A549 (cell line): ENCODE measurements around the gene PCDHGA10.
"Not testable (repeated sequence)": the region's sequence is repeated elsewhere in the genome, so short reads cannot be mapped to it uniquely, and the experiment has no call there.

Source experiments
- CEBPB ChIP-seq, 2 experiments: fragments of >200 bp in 1 of 2; sonication (Bioruptor Twin) in 1 of 2; formaldehyde crosslinking in 1 of 2; IDR thresholded peaks; 2 replicates each; pipeline ENCODE4 v1.6.1; 2012 to 2016
- CHD2 ChIP-seq: fragments of 150-350 bp; IDR thresholded peaks from 2 replicates; pipeline ENCODE4 v1.6.1; 2014; ENCODE audit warnings: low read length; ENCODE audit not compliant: partially characterized antibody
- HDAC2 ChIP-seq: fragments of 200-600 bp; sonication (generic); IDR thresholded peaks from 2 replicates; pipeline ENCODE4 v1.6.1; 2016
- MAZ ChIP-seq: fragments of 150-350 bp; IDR thresholded peaks from 2 replicates; pipeline ENCODE4 v1.6.1; 2014; ENCODE audit warnings: antibody characterized with exemption, low read depth, low read length, borderline replicate concordance
- PHF8 ChIP-seq: fragments of 200-600 bp; sonication (generic); IDR thresholded peaks from 2 replicates; pipeline ENCODE4 v1.6.1; 2016; ENCODE audit warnings: low read depth, mild to moderate bottlenecking, antibody characterized with exemption, moderate library complexity, borderline replicate concordance
- POLR2A ChIP-seq: IDR thresholded peaks from 2 replicates; pipeline ENCODE4 v1.6.1; 2012; ENCODE audit warnings: mild to moderate bottlenecking, low read length
- RAD21 ChIP-seq, 2 experiments: fragments of >200 bp in 1 of 2; sonication (Bioruptor Twin) in 1 of 2; formaldehyde crosslinking in 1 of 2; IDR thresholded peaks in 1 of 2; conservative IDR thresholded peaks in 1 of 2; 2 replicates in 1 of 2; 3 replicates in 1 of 2; pipeline ENCODE4 v1.6.1; 2012 to 2018; ENCODE audit warnings: inconsistent platforms in 1 of 2
- TP53 ChIP-seq: fragments of 250-450 bp; sonication (Bioruptor Pico); IDR thresholded peaks from 2 replicates; pipeline ENCODE4 v1.5.0; 2021; ENCODE audit warnings: mild to moderate bottlenecking, moderate library complexity
- TF ChIP-seq, protein P1 (sequence below): fragments of >200 bp; sonication (Bioruptor Twin); formaldehyde crosslinking; IDR thresholded peaks from 3 replicates; pipeline ENCODE4 v1.5.1; 2016
- TF ChIP-seq, protein P2 (sequence below): IDR thresholded peaks from 2 replicates; pipeline ENCODE4 v1.6.1; 2012
- TF ChIP-seq, protein P3 (sequence below): fragments of 200-600 bp; sonication (generic); IDR thresholded peaks from 2 replicates; pipeline ENCODE4 v1.6.1; 2016; ENCODE audit warnings: antibody characterized with exemption, mild to moderate bottlenecking, moderate library complexity

DNA sequence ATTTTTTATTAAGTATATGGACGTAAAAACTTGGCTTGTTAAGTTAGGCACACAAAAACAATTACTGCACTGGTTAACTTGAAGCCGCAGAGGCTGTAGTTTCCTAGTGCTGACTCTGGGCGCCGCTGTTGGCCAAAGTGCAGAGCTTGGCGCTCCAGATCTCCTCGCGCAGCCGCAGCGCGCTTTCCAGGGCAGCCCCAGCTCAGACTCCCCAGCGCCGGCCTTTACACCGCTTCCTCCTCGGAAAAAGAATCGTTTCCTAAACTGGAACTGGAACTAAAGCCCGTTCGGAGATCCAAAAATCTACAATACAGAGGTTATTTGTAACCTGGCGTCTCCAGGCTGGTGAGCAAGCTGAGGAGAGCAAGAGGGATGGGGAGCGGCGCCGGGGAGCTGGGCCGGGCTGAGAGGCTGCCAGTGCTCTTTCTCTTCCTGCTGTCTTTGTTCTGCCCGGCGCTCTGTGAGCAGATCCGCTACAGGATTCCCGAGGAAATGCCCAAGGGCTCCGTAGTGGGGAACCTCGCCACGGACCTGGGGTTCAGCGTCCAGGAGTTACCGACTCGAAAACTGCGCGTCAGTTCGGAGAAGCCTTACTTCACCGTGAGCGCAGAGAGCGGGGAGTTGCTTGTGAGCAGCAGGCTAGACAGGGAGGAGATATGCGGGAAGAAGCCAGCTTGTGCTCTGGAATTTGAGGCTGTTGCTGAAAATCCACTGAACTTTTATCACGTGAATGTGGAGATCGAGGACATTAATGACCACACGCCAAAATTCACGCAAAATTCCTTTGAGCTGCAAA is 14.8 kb upstream of the PCDHGA10 start, which contains the start of gene PCDHGB5:
- TF ChIP-seq, protein P1, sequence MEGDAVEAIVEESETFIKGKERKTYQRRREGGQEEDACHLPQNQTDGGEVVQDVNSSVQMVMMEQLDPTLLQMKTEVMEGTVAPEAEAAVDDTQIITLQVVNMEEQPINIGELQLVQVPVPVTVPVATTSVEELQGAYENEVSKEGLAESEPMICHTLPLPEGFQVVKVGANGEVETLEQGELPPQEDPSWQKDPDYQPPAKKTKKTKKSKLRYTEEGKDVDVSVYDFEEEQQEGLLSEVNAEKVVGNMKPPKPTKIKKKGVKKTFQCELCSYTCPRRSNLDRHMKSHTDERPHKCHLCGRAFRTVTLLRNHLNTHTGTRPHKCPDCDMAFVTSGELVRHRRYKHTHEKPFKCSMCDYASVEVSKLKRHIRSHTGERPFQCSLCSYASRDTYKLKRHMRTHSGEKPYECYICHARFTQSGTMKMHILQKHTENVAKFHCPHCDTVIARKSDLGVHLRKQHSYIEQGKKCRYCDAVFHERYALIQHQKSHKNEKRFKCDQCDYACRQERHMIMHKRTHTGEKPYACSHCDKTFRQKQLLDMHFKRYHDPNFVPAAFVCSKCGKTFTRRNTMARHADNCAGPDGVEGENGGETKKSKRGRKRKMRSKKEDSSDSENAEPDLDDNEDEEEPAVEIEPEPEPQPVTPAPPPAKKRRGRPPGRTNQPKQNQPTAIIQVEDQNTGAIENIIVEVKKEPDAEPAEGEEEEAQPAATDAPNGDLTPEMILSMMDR = peak; percentile 44
- not testable (repeated sequence) for TF ChIP-seq MAZ; HDAC2; CHD2; CEBPB (IDR thresholded peaks at IDR 0.05); POLR2A; TP53 (CRISPR knock-in tag); PHF8
- TF ChIP-seq, protein P2, sequence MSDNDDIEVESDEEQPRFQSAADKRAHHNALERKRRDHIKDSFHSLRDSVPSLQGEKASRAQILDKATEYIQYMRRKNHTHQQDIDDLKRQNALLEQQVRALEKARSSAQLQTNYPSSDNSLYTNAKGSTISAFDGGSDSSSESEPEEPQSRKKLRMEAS = not testable (repeated sequence)
- TF ChIP-seq, protein P3, sequence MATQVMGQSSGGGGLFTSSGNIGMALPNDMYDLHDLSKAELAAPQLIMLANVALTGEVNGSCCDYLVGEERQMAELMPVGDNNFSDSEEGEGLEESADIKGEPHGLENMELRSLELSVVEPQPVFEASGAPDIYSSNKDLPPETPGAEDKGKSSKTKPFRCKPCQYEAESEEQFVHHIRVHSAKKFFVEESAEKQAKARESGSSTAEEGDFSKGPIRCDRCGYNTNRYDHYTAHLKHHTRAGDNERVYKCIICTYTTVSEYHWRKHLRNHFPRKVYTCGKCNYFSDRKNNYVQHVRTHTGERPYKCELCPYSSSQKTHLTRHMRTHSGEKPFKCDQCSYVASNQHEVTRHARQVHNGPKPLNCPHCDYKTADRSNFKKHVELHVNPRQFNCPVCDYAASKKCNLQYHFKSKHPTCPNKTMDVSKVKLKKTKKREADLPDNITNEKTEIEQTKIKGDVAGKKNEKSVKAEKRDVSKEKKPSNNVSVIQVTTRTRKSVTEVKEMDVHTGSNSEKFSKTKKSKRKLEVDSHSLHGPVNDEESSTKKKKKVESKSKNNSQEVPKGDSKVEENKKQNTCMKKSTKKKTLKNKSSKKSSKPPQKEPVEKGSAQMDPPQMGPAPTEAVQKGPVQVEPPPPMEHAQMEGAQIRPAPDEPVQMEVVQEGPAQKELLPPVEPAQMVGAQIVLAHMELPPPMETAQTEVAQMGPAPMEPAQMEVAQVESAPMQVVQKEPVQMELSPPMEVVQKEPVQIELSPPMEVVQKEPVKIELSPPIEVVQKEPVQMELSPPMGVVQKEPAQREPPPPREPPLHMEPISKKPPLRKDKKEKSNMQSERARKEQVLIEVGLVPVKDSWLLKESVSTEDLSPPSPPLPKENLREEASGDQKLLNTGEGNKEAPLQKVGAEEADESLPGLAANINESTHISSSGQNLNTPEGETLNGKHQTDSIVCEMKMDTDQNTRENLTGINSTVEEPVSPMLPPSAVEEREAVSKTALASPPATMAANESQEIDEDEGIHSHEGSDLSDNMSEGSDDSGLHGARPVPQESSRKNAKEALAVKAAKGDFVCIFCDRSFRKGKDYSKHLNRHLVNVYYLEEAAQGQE = not testable (repeated sequence)
- TF ChIP-seq RAD21 (conservative IDR thresholded peaks at IDR 0.05 in 1 of 2, IDR thresholded peaks at IDR 0.05 in 1 of 2) = peak; percentile 62
